ENCODE data around the gene AMMECR1.

DNA sequence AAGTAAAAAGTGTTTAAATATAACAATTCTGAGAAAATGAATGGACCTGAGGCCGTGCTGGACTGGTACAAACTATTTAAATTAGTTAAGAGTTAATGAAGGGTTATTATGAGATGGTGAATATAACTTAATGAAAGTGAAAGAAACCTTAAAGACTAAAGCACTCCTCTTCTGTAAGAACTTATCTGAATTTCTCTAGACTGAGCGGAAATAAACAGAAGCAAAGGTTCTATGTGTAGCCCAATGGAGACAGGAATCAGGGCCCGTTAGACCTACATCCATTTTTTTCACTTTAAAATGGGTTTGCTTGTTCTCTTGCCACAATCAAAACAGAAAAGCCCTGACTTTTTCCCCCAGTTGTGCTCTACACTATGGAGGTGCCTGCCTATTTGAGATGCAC is 14.9 kb downstream of the AMMECR1 start:
- TF ChIP-seq EP300 (IDR thresholded peaks at IDR 0.05): no peak
- TF ChIP-seq, protein P1, sequence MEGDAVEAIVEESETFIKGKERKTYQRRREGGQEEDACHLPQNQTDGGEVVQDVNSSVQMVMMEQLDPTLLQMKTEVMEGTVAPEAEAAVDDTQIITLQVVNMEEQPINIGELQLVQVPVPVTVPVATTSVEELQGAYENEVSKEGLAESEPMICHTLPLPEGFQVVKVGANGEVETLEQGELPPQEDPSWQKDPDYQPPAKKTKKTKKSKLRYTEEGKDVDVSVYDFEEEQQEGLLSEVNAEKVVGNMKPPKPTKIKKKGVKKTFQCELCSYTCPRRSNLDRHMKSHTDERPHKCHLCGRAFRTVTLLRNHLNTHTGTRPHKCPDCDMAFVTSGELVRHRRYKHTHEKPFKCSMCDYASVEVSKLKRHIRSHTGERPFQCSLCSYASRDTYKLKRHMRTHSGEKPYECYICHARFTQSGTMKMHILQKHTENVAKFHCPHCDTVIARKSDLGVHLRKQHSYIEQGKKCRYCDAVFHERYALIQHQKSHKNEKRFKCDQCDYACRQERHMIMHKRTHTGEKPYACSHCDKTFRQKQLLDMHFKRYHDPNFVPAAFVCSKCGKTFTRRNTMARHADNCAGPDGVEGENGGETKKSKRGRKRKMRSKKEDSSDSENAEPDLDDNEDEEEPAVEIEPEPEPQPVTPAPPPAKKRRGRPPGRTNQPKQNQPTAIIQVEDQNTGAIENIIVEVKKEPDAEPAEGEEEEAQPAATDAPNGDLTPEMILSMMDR (IDR thresholded peaks at IDR 0.05): no peak
- TF ChIP-seq POLR2AphosphoS5 (IDR thresholded peaks at IDR 0.05): no peak
- no peak for TF ChIP-seq POLR2A (IDR thresholded peaks at IDR 0.05)
